Epithelial cell of esophagus (primary cell): Measurements from ENCODE around the gene MAPRE3.

Experiments used
- DNase-seq: peaks from one replicate; pipeline ENCODE4 v3.0.0; 2010; ENCODE audit warnings: low read depth
- H3K4me3 ChIP-seq: 2 replicates; pipeline ENCODE4 v1.5.1; 2011; ENCODE audit warnings: mild to moderate bottlenecking, low read length, control low read depth
- TF ChIP-seq, protein P1 (sequence below): IDR thresholded peaks from 2 replicates; pipeline ENCODE4 v1.5.1; 2011; ENCODE audit warnings: low read depth, mild to moderate bottlenecking, low read length, control low read depth, inconsistent platforms; ENCODE audit not compliant: insufficient read depth; ENCODE audit errors: missing control alignments

MAPRE3 gene

DNA sequence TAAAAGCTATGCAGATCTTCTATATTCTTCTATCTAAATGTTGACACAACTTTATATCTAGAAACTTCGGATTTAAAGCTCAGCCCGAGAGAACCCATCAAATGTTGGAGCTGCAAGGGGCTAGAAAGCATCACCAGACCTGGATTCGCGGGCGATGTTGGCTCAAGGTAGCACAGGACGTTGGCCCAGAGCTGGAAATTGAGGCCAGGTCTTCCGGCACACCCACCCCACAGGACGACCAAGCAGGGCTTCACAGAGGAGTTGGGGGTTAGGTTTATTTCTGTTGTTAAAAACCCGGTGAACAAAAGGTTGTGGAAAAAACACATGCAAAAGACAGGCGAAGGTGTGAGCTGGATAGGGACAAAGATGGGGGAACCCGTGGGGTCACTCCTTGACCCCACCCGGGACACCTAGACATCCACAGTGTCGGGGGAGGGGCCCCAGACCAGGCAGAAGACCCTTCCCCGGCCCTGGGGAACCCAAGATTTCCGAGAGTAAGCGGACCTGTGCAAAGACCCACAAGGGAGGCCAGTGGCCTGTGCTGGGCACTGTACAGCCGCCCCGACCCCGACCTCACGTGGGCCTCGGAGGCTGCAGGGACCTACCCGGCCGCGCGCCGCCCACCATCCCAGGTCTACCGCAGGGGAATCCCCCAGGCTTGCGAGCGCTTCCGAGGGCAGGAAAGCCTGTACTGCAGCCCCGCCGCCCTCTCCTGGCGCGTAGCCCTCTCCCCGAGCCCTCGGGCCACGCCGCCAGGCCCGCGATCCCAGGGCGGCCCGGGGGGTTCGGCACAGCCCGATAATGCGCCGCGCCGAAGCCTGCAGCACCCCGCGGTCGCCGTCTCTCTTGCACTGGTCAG is 79.2 kb downstream of the MAPRE3 start:
- TF ChIP-seq, protein P1, sequence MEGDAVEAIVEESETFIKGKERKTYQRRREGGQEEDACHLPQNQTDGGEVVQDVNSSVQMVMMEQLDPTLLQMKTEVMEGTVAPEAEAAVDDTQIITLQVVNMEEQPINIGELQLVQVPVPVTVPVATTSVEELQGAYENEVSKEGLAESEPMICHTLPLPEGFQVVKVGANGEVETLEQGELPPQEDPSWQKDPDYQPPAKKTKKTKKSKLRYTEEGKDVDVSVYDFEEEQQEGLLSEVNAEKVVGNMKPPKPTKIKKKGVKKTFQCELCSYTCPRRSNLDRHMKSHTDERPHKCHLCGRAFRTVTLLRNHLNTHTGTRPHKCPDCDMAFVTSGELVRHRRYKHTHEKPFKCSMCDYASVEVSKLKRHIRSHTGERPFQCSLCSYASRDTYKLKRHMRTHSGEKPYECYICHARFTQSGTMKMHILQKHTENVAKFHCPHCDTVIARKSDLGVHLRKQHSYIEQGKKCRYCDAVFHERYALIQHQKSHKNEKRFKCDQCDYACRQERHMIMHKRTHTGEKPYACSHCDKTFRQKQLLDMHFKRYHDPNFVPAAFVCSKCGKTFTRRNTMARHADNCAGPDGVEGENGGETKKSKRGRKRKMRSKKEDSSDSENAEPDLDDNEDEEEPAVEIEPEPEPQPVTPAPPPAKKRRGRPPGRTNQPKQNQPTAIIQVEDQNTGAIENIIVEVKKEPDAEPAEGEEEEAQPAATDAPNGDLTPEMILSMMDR, result no peak
- DNase-seq, result peak; percentile 32
- H3K4me3 ChIP-seq, result peak overlapping the region; percentile 86

DNA sequence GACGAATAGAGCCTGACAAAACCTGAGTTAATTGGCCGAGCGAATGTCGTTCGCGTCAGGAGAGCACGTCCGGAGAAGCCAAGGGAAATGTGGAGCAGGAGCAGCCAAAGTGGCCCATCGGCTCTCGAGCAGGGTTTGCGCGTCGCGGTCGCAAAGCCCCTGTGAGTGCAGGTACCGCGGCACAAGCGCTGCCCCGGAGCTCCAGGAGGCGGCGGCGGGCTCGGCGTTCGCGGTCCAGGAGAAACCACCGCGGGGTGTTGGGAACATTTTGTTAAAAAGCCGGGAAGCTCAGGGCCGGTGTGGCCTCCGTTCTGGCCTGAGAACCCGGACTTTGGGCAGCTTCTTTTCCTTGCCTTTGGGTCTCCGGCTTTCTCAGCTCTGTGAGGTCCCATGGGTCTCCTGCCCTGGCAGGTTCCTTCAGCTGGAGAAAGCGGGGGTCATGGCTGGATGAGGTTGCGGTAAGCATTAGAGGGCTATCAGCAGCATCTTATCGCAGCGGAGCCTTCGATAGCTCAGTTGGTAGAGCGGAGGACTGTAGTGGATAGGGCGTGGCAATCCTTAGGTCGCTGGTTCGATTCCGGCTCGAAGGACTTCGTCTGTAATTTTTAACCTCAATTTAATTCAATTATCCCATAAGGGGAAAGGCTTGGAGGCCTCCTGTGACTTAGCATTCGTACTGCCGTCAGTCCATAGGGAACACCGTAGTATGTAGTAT is 80.0 kb downstream of the MAPRE3 start:
- TF ChIP-seq, protein P1, result peak; percentile 45
- H3K4me3 ChIP-seq, result peak overlapping the region; percentile 86

DNA sequence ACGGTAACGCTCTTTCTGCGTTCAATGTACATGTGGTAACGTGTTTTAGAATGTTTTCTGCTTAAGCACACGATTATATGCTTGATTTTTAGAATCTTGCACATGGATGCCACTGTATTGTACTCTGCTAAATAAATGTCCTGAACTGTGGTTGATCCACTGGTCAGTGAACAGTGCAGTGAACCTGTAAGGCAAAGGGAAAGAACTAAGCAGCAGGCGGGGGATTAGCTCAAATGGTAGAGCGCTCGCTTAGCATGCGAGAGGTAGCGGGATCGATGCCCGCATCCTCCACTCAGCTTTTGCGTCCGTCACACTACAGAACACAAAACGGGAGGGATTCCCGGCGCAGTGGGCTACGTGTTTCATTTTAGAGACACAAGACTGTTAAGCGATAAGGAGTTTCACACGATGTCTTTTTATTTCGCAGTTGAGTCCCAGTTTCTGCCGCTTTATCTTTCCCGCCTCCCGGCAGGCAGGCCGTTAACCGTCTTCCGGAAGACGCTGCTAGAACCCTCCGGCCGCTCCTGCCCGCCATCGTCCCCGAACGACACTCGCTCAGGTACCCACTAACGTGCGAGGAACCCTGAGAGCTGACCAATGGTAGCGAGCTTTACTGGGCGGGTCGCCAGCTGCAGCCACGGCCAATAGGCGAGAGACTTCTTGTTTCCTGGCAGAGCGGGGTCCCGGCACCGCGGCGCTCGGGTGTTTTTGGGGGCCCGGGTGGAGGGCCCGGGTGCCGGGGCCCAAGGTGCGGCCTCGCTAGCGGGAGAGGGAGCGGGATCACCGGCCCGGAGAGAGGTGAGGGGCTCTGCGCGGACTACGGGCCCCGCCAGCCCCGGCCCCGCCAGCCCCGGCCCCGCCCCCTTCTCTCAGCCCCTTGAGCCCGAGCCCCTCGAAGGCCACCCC is 80.8 kb downstream of the MAPRE3 start, which contains the start of gene AGBL5:
Gene AGBL5, plus strand, starts transcription at position 673 of the 906 bp plus-strand sequence. CDS start 1,291 bp downstream, outside the sequence.
- peak; percentile 95 for DNase-seq

More for the DNA sequence above, 80.0 kb downstream of the MAPRE3 start:
- DNase-seq, result peak; percentile 91

DNA sequence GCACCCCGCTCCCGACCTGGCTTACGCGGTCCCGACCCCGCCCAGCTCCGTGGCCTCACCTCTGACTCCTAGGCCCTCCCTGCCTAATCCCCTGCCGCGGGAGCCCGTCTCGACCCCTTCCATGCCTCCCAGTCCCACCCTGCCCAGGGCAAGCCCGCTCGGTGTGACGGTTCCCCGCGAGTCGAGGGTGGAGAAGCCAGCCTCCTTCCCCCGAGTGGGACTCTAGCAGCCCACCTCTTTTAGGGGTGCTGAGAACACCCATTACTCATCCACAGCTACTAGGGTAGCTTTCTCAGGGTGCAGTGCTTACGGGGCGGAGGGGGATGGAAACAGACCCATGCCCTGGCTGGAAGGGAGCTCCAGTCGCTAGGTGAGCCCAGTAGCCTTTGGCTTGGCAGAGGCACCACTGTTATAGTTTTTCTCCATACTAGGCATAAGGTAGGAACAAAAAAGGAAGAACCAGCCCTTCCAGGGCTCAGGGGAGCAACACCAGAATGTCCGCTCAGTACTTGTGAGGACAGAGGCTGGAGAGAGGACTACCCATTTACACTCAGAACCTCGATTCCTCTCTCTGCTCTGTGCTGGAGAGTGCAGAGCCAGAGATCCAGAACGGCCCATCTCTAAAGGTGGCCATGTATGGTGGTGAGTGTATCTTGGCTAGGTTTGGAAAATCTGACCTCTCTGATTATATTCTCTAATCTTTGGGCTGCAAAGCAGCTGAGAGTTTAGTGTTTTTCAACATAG is 81.6 kb downstream of the MAPRE3 start:
- no peak for DNase-seq
- peak overlapping the region; percentile 86 for H3K4me3 ChIP-seq
- TF ChIP-seq, protein P1, result no peak

More for the DNA sequence above, 80.8 kb downstream of the MAPRE3 start, which contains the start of gene AGBL5:
- H3K4me3 ChIP-seq, result peak within 1 kb of the TSS; percentile 86
- TF ChIP-seq, protein P1, result no peak

DNA sequence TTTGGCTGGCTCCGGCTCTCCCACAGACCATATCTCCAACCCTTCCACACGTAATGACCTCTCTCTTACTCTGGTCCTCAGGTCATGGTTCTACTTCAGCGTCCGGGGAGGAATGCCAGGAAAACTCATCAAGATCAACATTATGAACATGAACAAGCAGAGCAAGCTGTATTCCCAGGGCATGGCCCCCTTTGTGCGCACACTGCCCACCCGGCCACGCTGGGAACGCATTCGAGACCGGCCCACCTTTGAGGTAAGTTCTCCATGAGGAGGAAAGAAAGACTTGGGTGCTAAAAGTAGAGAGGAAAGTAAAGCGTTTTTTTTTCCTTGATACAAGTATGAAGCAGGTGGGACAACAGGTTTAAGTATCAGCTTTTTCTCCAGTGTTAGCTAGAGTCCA is 82.9 kb downstream of the MAPRE3 start:
- no peak for DNase-seq
- no peak overlapping the region for H3K4me3 ChIP-seq
- TF ChIP-seq, protein P1, result no peak

DNA sequence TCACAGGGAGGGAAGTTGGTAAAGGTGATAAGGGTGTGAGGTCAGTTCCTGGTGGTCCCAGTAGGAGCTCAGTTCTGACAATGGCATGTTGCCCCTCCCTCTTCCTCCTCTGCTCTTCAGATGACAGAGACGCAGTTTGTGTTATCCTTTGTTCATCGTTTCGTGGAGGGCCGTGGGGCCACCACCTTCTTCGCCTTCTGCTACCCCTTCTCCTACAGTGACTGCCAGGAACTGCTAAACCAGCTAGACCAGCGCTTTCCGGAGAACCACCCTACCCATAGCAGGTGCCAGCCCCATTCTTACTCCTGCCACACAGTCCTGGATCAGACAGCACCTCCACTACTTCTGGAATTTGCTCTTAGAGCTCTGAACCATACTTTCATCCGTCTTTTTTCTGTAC is 83.3 kb downstream of the MAPRE3 start:
- TF ChIP-seq, protein P1, result no peak
- no peak overlapping the region for H3K4me3 ChIP-seq
- DNase-seq, result no peak
